Osteocyte (in vitro differentiated cells): ENCODE data around the gene COL24A1. TPM values are rescaled to one million over a fixed set of nuclear protein-coding genes. Genes with fewer than 3 reads are reported as not detected.

ENCODE experiments used
- DNase-seq: peaks from one replicate; pipeline ENCODE4 v3.0.0; 2021; ENCODE audit warnings: mixed read lengths; ENCODE audit not compliant: unreplicated experiment; ENCODE audit errors: extremely low spot score
- H3K27ac Mint-ChIP-seq: one replicate; pipeline ENCODE4 v1.8.0; 2021; ENCODE audit warnings: mild to moderate bottlenecking, mixed read lengths; ENCODE audit not compliant: unreplicated experiment
- H3K27me3 Mint-ChIP-seq: one replicate; pipeline ENCODE4 v1.8.0; 2021; ENCODE audit warnings: mixed read lengths; ENCODE audit not compliant: unreplicated experiment
- H3K36me3 Mint-ChIP-seq: one replicate; pipeline ENCODE4 v1.8.0; 2021; ENCODE audit warnings: mixed read lengths; ENCODE audit not compliant: unreplicated experiment
- H3K4me1 Mint-ChIP-seq: one replicate; pipeline ENCODE4 v1.8.0; 2021; ENCODE audit warnings: mixed read lengths; ENCODE audit not compliant: unreplicated experiment
- H3K4me3 Mint-ChIP-seq: one replicate; pipeline ENCODE4 v1.8.0; 2021; ENCODE audit warnings: mild to moderate bottlenecking, moderate library complexity, mixed read lengths; ENCODE audit not compliant: unreplicated experiment
- H3K9me3 Mint-ChIP-seq: one replicate; pipeline ENCODE4 v1.8.0; 2021; ENCODE audit warnings: mixed read lengths; ENCODE audit not compliant: unreplicated experiment
- CTCF ChIP-seq: fragments of 200-600 bp; sonication (generic); IDR thresholded peaks from 2 replicates; pipeline ENCODE4 v1.5.0; 2021; ENCODE audit warnings: antibody characterized with exemption, mild to moderate bottlenecking, moderate library complexity
- total RNA-seq: library from RNA; stranded (reverse); gene quantifications from 2 replicates; pipeline ENCODE4 v1.2.1, GENCODE V29; 2021

The COL24A1 gene
- total RNA-seq, 1 donor from 2014 or later: 0.46 TPM

DNA sequence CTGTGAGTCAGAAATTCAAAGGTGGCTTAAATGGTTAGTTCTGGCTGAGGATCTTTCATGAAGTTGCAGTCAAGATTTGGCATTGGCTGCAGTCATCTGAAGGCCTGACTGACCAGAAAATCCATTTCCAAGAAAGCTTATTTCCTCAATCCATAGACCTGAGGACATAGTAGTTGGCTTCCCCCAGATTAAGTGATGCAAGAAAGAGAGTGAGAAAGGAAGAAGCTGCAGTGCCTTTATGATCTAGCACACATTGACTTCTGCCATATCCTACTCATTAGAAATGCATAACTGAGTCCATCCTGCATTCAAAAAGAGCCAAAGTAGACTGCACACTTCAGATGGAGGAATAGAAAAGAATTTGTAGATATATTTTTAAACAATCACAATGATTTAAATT lies 222.6 kb downstream of the COL24A1 start:
- Mint-ChIP-seq H3K27ac (no peak overlapping the region), H3K4me1 (peaks cover 9% of the 10 kb centered on the region), H3K36me3 (no peaks in the 10 kb centered on the region), H3K4me3 (no peak overlapping the region), H3K9me3 (no peaks in the 10 kb centered on the region), H3K27me3 (no peaks in the 10 kb centered on the region)
- TF ChIP-seq CTCF: no peak
- DNase-seq: no peak

- no peaks in the 10 kb centered on the region for H3K9me3 Mint-ChIP-seq
- no peaks in the 10 kb centered on the region for H3K36me3 Mint-ChIP-seq
- H3K4me1 Mint-ChIP-seq: no peaks in the 10 kb centered on the region
- TF ChIP-seq CTCF: peak; percentile 42
- H3K27ac Mint-ChIP-seq: no peak overlapping the region
- no peak for DNase-seq
- no peak overlapping the region for H3K4me3 Mint-ChIP-seq
- H3K27me3 Mint-ChIP-seq: peaks cover 4% of the 10 kb centered on the region
Observed at GRCh38 chr1:85911742-85912141, 244.8 kb downstream of the COL24A1 start.

- H3K36me3 Mint-ChIP-seq: peaks cover 2% of the 10 kb centered on the region
- DNase-seq: no peak
- H3K9me3 Mint-ChIP-seq: peaks cover 4% of the 10 kb centered on the region
- no peak overlapping the region for H3K4me3 Mint-ChIP-seq
- no peak for TF ChIP-seq CTCF
- H3K4me1 Mint-ChIP-seq: peaks cover 6% of the 10 kb centered on the region
- H3K27me3 Mint-ChIP-seq: no peaks in the 10 kb centered on the region
- no peak overlapping the region for H3K27ac Mint-ChIP-seq
Observed at GRCh38 chr1:85900921-85901320, 255.7 kb downstream of the COL24A1 start.

DNA sequence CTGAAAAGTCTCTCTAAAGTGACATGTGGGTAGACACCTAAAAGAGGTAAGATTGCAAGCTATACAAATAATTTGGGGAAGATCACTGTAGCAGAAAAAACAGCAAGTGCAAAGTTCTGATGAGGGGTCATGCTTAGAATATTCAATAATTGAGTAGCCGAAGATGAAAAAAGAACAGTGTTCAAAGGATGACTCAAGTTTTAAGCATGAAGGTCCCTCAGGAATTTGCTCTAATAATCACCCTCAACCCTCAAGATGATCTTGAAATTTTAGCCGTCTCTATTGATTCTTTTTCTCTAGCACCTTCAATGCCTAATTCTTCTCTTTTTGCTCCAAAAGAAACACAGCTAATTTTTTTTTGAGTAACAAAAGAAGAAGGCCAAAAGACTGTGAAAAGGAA lies 257.7 kb downstream of the COL24A1 start:
- H3K4me3 Mint-ChIP-seq: no peak overlapping the region
- DNase-seq: no peak
- peaks cover 9% of the 10 kb centered on the region for H3K4me1 Mint-ChIP-seq
- no peaks in the 10 kb centered on the region for H3K27me3 Mint-ChIP-seq
- no peak for TF ChIP-seq CTCF
- peaks cover 4% of the 10 kb centered on the region for H3K9me3 Mint-ChIP-seq
- H3K27ac Mint-ChIP-seq: no peak overlapping the region
- peaks cover 2% of the 10 kb centered on the region for H3K36me3 Mint-ChIP-seq

DNA sequence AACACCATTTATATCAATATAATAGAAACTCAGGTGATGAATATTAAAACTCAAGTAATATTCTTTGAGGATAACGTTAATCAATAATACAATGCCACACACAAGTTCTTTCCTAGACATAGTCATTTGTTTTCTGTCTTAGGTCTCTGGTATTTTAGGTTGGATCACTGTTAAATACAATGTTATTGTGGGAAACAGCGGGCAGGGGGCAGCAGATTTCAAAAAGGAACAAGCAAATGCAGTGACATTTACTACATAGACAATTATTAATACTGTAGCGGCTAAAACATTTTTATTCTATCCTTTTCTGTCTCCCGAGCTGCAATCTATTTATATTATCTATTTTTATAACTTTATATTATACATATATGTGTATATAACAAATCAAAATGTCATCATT lies 261.9 kb downstream of the COL24A1 start:
- Mint-ChIP-seq H3K36me3 (no peaks in the 10 kb centered on the region), H3K9me3 (no peaks in the 10 kb centered on the region), H3K4me1 (peaks cover 13% of the 10 kb centered on the region), H3K27me3 (no peaks in the 10 kb centered on the region), H3K27ac (no peak overlapping the region), H3K4me3 (no peak overlapping the region)
- TF ChIP-seq CTCF: peak; percentile 85
- no peak for DNase-seq
